ENCODE data around the gene HERC6.
"Not testable (repeated sequence)": the region's sequence is repeated elsewhere in the genome, so short reads cannot be mapped to it uniquely, and the experiment has no call there.

HERC6 gene

DNA sequence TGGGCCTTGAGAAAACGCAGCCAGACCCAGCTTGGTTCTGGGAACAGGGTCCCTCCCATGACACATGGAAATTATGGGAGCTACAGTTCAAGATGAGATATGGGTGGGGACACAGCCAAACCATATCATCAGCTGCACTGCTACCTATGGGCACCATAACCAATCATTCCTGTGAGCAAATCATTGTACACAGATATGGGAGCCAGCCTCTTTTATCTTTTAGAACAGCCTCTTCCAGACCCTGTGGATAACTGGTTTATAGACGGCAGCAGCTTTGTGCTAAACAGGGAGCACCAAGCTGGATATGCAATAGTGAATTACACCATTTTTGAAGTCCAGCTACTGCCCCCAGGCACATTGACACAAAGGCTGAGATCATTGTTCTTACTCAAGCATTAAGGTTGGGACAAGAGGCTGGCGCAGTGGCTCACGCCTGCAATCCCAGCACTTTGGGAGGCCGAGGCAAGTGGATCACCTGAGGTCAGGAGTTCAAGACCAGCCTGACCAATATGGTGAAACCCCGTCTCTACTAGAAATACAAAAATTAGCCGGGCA, 69.6 kb downstream of the HERC6 start:
- not testable (repeated sequence) for DNase-seq

GRCh38 chr4:88448889-88449288, 70.2 kb downstream of the HERC6 start:
- DNase-seq = no peak

- DNase-seq = no peak
Observed at GRCh38 chr4:88449290-88449689, 70.6 kb downstream of the HERC6 start.

DNA sequence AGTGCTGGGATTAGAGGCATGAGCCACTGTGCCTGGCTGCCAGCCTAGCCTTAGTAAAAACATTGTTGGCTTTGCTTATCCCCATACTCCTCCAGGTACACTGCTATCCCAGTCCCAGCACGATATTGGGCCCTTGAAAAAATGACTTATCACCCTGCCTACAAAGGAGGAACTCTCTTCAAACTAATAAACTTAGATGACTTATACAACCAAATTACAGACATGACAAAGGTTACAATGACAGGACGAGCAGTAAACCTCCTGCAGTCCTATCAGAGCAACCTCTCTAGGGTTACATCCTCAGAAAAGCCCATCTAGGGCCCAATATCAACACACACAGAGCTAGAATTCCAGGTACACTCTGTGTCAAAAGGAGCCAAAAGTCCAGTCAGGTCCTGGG, 72.6 kb downstream of the HERC6 start:
- no peak for DNase-seq

- DNase-seq = no peak
Observed at GRCh38 chr4:88452912-88453311, 74.3 kb downstream of the HERC6 start.

- DNase-seq = peak; percentile 81
Observed at GRCh38 chr4:88456670-88457306, 78.1 kb downstream of the HERC6 start, which contains the start of gene HERC5. Gene HERC5 (plus strand): TSS chr4:88457119. CDS start chr4:88457270, 151 bp downstream.

DNA sequence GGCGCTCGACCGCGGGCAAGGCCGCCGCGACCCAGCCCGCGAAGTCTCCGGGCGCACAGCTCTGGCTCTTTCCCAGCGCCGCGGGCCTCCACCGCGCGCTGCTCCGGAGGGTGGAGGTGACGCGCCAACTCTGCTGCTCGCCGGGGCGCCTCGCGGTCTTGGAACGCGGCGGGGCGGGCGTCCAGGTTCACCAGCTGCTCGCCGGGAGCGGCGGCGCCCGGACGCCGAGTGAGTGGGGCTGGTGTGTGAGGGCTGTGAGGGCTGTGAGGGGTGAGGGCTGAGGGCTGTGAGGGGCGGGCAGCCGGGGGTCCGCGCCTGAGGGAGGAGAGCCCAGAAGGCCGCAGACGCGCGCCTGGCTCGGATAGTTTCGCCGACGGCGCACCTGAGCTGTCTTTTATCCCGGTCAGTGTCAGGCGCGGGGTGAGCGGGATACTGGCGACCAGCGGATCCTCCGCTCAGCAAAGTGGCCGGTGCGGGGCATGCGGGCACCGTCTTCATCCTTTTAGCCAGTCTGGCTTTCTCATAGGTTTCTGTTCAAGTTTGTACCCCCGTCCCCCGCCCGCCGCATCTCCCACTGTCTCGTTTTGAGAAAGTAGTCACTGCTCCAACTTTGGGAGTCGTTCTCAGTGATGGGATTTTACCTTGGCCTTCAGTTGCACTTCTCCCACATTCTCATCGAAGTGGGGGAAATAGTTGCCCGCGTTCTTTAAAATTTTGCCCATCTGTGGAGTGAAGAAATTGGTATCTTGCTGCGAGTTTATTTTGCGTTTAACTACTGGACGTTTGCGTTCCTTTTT, 78.9 kb downstream of the HERC6 start:
- DNase-seq = no peak

GRCh38 chr4:88458104-88458740, 79.6 kb downstream of the HERC6 start:
- DNase-seq = no peak

DNA sequence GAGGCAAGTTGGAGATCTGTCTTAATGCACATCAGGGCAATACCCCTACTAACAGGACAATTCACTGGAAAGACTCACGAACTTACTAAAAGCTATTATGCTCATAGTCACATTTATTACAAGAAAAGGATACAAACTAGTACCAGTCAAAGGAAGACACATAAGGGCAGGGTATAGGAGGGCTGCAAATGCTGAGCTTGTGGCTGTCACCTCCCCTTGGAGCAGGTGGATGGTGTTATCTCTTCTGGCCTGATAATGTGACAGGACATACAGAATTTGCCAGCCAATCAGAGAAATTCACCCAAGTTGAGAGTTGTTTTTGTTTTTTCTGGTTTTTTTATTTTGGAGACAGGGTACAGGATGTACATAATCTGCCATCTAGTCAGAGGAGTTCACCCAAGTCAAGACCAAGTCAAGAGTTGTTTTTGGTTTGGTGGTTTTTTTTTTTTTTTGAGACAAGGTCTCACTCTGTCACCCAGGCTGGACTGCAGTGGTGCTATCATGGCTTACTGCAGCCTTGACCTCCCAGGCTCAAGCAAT, 87.1 kb downstream of the HERC6 start:
- DNase-seq = no peak

DNA sequence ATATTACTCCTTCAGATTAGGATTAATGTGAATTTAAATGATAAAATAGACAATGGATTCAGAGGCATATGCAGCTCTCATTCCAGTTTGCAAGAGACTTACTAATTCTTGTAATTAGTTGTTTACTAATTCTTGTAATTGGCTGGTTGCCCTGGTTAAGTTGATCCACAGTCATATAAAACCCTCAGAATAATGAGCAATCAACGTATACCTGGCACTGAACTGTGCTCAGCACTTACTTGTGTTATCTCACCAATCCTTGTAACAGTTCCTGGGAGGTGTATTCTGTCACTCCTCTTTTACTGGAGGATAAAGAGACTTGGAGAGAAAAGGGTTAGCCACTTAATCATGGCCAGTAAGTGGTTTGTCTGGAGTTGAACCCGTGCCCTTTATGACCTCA, 88.7 kb downstream of the HERC6 start:
- DNase-seq = no peak

- DNase-seq = no peak
Observed at GRCh38 chr4:88477229-88477860, 98.7 kb downstream of the HERC6 start.

GRCh38 chr4:88478247-88478646, 99.6 kb downstream of the HERC6 start:
- no peak for DNase-seq

- DNase-seq = no peak
Observed at GRCh38 chr4:88481537-88481936, 102.9 kb downstream of the HERC6 start.

DNA sequence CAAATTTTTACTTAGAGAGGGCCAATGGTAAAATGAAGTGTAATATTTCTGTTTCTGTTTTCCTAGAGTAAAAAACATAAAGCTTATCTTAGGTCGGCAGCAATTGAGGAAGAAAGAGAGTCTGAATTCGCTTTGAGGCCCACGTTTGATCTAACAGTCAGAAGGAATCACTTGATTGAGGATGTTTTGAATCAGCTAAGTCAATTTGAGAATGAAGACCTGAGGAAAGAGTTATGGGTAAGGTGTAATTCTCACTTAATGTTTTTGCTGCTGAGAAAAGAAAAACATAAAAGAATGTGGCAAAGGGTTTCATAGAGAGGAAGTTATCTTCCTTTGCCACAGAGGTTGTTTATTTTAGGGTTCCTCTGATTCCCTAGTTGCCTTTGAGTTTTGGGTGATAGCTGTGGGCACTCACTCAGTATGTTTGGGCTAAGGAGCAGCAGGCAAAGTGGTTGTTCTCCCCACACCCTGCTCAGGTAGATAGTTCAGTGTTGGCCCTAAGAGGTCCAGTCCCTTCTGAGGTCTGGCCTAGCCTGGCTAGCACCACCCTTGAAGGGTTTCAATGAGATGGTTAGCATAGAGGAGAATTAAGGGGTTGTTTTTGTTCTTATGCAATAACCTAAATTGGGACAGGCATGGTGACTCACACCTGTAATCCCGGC, 110.6 kb downstream of the HERC6 start:
- DNase-seq = no peak

Data from HCEC 1CT (cell line).